HTERT RPE-1 (cell line): ENCODE data around the gene PLAC8.
"Not testable (repeated sequence)": the region's sequence is repeated elsewhere in the genome, so short reads cannot be mapped to it uniquely, and the experiment has no call there.

Experiments
- in situ Hi-C: fragments of 300-500 bp; cut with MboI; formaldehyde crosslinking; loops from 4 replicates; pipeline ENCODE4 v1.14.3; 2020; ENCODE audit warnings: low sequenced_read_pairs

The PLAC8 gene

DNA sequence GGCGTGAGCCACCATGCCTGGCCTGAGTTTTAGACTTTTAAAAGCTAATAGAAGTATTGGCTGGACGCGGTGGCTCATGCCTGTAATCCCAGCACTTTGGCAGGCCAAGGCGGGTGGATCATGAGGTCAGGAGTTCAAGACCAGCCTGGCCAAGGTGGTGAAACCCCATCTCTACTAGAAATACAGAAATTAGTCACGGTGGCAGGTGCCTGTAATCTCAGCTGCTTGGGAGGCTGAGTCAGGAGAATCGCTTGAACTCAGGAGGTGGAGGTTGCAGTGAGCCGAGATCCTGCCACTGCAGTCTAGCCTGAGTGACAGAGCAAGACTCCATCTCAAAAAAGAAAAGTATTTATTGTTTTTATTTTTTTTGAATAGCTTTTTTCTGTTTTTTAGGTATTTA lies 39.7 kb downstream of the PLAC8 start:
- in situ Hi-C loops, result loop anchor here (25.0 kb wide), 1 partner anchor 188 kb away; no protein-coding TSS in a partner anchor

DNA sequence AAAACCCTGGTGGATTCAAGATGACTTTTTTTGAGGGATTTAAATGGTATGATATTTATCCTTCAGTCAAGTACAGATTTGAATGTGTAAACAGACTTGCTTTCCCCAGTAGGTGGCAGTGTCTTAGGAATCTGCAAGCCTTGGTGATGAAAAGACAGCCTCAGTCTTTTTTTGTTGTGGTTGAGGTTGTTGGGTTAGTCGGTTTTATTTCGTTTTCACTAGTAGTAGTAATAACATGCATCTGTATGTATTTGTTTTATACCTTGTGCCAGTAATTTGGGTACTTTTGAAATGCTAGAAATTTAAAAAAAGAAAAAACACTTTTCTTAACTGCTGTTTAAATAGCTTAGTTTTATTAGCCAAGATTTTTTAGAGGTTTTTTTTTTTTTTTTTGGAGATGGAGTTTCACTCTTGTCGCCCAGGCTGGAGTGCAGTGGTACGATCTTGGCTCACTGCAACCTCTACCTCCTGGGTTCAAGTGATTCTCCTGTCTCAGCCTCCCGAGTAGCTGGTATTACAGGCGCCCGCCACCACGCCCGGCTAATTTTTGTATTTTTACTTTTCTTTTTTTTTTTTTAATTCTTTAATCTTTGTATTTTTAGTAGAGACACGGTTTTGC lies 40.3 kb downstream of the PLAC8 start:
- in situ Hi-C loops, result no loop called here

DNA sequence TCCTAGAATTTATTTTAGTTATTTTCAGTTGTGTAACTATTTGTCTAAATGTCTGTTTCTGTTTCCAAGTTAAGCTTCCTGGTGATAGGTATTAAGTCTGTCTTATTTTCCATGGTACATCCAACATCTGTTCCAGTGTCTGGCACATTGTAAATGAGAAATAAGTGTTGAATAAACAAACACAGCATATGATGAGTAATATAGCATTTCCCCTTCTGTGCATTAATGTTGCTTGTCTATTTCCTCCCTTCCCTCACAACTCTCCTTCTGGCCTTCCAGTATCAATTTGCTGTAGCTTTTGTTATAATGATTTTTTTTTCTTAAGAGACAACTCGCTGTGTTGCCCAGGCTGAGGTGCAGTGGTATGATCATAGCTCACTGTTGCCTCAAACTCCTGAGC lies 43.4 kb downstream of the PLAC8 start:
- in situ Hi-C loops, result no loop called here

DNA sequence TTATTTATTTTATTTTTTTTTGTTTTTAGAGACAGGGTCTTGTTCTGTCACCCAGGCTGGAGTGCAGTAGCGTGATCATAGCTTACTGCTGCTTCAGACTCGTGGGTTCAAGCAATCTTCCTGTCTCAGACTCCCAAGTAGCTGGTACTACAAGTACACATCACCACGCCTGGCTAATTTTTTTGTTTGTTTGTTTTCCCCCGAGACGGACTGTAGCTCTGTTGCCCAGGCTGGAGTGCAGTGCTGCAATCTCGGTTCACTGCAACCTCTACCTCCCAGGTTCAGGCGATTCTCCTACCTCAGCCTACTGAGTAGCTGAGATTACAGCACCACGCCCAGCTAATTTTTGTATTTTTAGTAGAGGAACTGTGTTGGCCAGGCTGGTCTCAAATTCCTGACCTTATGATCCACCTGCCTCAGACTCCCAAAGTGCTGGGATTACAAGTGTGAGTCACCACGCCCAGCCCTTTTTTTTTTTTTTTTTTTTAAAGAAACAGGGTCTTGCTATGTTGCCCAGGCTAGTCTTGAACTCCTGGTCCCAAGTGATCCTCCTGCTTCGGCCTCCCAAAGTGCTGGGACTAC lies 47.4 kb downstream of the PLAC8 start:
- in situ Hi-C loops, result no loop called here

DNA sequence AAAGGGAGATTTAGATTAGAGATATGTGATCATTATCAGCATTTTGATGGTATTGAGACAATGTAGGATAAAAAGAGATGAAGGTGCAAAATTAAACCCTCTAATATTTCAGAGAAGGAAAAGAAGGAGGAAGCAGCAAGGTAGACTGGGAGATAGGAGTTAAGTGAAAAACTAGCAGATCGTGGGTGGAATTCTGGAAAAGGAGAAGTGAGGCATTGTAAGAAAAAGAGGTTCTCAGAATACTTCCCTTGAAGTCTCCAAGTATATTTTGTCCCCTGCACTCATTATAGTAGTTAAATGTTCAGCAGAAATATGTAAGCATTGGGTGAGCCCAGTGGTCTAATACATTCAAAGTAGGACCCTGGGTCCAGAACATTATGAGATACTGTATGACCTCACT lies 49.3 kb downstream of the PLAC8 start:
- in situ Hi-C loops, result no loop called here

DNA sequence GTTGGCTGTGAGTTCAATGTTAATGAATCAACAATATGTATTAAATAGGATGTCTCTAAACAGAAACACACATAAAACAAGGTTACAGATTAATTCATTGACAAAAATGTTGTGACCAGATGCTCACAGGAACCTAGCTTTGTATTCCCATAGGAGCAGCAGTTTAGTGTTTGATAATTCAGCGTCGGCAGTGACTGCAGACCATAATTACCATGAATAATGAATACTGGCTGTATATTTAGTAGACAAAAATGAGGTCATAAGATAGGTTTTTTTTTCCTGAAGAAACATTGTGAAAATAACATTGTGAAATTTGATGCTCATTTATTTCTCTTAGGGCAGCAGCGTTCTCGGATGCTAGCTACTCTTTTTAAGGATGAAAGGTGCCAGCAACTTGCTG lies 51.8 kb downstream of the PLAC8 start:
- in situ Hi-C loops, result no loop called here

DNA sequence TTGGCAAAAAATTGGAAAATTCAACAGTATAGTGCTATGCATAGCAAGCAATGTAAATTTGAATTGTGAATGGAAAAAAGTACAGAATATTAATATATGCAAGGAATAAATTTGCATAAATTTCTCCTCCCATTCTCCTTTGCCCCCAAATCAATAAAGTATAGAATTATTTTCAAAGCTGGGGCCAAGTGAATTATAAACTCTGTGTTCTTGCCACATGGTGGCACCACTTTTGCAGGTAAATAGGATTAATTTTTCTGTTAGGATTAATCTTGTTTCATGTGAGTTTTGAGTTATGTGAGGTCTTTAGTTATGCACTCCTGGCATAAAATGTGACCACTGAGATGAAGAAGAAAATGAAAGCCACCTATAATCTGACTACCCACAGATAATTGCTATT lies 59.6 kb downstream of the PLAC8 start:
- in situ Hi-C loops, result no loop called here

DNA sequence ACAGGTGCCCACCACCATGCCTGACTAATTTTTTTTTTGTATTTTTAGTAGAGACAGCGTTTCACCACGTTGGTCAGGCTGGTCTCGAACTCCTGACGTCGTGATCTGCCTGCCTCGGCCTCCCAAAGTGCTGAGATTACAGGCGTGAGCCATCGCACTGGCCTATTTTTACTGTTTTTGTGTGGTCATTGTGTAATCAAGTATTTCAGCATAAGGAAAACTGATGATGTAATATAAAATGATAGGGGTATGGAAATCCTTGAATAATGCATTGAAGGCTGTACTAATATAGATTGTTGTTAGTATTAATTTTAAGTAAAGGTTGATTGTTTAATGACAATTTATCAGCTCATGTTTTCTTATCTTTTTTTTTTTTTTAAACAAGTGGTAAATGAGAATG lies 65.7 kb downstream of the PLAC8 start:
- in situ Hi-C loops, result not testable (repeated sequence)

DNA sequence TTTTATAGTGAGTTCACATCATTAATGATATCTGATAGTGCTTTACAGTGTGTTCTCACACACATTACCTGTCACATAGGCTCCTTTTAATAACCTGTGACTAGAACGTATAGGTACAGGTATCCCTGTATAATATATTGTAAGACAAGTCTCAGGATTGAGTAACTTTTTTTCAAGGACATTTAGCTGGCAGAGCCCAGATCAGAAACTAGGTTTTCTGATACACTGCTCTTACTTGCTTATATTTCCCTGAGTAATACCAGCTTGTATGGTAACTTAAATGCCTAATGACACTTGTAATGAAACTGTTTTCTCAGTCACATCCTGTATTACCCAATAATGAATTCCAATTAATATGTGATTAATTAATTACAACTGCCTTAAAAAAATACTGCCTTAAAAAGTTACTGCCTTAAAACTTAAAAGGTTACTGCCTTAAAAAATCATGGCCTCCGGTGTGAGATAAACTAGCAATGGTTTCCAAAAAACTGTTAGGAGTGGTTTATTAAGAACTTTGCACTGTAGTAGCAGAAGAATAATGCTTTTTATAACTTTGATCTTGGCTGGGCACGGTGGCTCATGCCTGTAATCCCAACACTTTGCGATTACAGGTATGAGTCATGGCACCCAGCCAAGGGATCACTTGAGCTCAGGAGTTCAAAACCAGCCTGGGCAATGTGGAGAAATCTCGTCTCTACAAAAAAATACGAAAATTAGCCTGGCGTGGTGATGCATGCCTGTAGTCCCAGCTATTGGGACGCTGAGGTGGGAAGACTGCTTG lies 67.6 kb downstream of the PLAC8 start:
- in situ Hi-C loops, result no loop called here

DNA sequence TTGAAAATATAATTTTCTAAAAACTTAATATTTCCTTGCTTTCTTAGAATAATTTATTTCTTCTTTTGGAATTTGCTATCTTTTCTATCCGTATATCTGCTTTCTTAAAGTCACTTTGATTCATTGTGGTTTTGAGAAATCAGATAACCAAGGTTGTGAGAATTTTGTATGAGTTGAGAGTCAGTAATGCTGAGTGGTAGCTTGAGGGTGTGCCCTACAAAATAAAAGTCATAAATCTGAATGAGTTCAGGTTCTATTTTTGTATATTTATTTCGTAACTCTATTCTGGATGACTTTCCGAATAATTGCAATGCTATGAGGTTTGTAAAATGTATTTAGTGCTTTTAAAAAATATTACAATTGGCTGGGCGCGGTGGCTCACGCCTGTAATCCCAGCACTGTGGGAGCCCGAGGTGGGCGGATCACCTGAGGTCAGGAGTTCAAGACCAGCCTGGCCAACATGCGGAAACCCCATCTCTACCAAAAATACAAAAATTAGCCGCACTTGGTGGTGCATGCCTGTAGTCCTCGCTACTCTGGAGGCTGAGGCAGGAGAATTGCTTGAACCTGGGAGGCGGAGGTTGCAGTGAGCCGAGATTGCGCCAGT lies 70.6 kb downstream of the PLAC8 start:
- in situ Hi-C loops, result no loop called here

DNA sequence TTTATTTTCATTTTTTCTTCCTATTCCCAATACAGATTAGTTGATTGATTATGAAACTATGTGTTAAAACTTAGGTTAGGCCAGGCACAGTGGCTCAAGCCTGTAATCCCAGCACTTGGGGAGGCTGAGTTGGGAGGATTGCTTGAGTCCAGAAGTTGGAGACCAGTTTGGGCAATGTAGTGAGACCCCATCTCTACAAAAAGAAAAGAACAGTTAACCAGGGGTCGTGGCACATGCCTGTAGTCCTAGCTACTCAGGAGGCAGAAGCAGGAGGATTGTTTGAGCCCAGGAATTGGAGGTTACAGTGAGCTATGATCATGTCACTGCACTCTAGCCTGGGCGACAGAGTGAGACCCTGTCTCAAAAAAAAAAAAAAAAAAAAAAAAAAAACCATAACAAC lies 71.4 kb downstream of the PLAC8 start:
- in situ Hi-C loops, result not testable (repeated sequence)

DNA sequence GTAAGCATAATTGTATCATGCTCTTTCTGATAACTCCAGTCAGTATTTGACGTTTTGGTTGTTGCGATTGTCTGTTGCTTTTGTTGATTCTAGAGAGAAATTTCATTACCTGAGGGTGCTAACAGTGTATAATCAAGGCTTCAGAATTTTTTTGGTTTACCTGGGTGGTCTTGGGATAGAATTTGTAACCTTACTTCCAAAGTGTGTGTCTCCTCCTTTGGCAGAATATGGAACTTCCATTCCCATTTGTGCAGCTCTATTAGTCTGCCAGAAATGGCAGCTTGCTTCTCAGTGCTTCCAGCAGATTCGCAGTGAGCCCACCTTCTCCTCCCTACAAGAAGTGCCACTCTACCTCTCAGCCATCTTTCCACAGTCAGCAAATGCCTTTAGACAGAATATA lies 74.3 kb downstream of the PLAC8 start:
- in situ Hi-C loops, result no loop called here
